Liver (tissue), 9 donors: ENCODE data around the gene SLC6A12. TPM values are rescaled to one million over a fixed set of nuclear protein-coding genes. Genes with fewer than 3 reads are reported as not detected.
A peak's percentile ranks its signal among the peaks of the same experiment; 100 is the strongest.

Source experiments
- DNase-seq: peaks from one replicate; pipeline ENCODE4 v3.0.0-alpha.2; 2017; ENCODE audit warnings: low spot score
- H3K27ac ChIP-seq, 2 donors: one replicate each; pipeline ENCODE4 v1.7.0; 2013; ENCODE audit warnings: inconsistent platforms in 2 of 2, low read length in 2 of 2, control low read depth in 1 of 2, low read depth in 1 of 2, mild to moderate bottlenecking in 1 of 2
- H3K27me3 ChIP-seq, 4 donors: one replicate each; pipeline versions ENCODE4 v1.6.1 to v1.7.0; 2013; ENCODE audit warnings: low read length in 3 of 4, inconsistent platforms in 1 of 4, mild to moderate bottlenecking in 1 of 4, moderate library complexity in 1 of 4; ENCODE audit not compliant: control insufficient read depth in 4 of 4, insufficient read depth in 4 of 4
- H3K36me3 ChIP-seq, 4 donors: one replicate each; pipeline versions ENCODE4 v1.6.1 to v1.7.0; 2013; ENCODE audit warnings: low read length in 3 of 4, mild to moderate bottlenecking in 3 of 4, low read depth in 1 of 4, moderate library complexity in 1 of 4; ENCODE audit not compliant: control insufficient read depth in 4 of 4, insufficient read depth in 3 of 4
- H3K4me1 ChIP-seq, 4 donors: one replicate each; pipeline versions ENCODE4 v1.6.1 to v1.7.0; 2013; ENCODE audit warnings: low read length in 3 of 4, mild to moderate bottlenecking in 3 of 4, moderate library complexity in 1 of 4; ENCODE audit not compliant: control insufficient read depth in 4 of 4, insufficient read depth in 4 of 4
- H3K4me3 ChIP-seq, 3 donors: one replicate each; pipeline versions ENCODE4 v1.6.1 to v1.7.0; 2013; ENCODE audit warnings: low read length in 3 of 3, control low read depth in 1 of 3, low read depth in 1 of 3, mild to moderate bottlenecking in 1 of 3
- H3K9ac ChIP-seq, 2 donors: one replicate each; pipeline ENCODE4 v1.7.0; 2013; ENCODE audit warnings: low read length in 2 of 2, mild to moderate bottlenecking in 2 of 2, moderate library complexity in 2 of 2, control low read depth in 1 of 2, low read depth in 1 of 2
- H3K9me3 ChIP-seq, 4 donors: one replicate each; pipeline versions ENCODE4 v1.6.1 to v1.7.0; 2013; ENCODE audit warnings: low read length in 3 of 4; ENCODE audit not compliant: control insufficient read depth in 4 of 4
- EGR1 ChIP-seq, 2 donors: IDR thresholded peaks; 2 replicates each; pipeline ENCODE4 v1.6.1; 2016 to 2018; ENCODE audit warnings: antibody characterized with exemption in 2 of 2, low read depth in 2 of 2
- FOXA1 ChIP-seq: IDR thresholded peaks from 2 replicates; pipeline ENCODE4 v1.6.1; 2016; ENCODE audit warnings: antibody characterized with exemption
- FOXA2 ChIP-seq: IDR thresholded peaks from 2 replicates; pipeline ENCODE4 v1.6.1; 2016; ENCODE audit warnings: antibody characterized with exemption
- GABPA ChIP-seq, 2 donors: IDR thresholded peaks in 1 of 2; conservative IDR thresholded peaks in 1 of 2; 2 replicates each; pipeline ENCODE4 v1.6.1; 2016; ENCODE audit warnings: antibody characterized with exemption in 2 of 2, mild to moderate bottlenecking in 1 of 2, moderate library complexity in 1 of 2
- HNF4A ChIP-seq, 2 donors: conservative IDR thresholded peaks; 2 replicates each; pipeline ENCODE4 v1.6.1; 2016; ENCODE audit warnings: antibody characterized with exemption in 2 of 2, mild to moderate bottlenecking in 2 of 2
- HNF4G ChIP-seq: IDR thresholded peaks from 2 replicates; pipeline ENCODE4 v1.6.1; 2016; ENCODE audit warnings: antibody characterized with exemption
- JUND ChIP-seq, 2 donors: IDR thresholded peaks; 2 replicates each; pipeline ENCODE4 v1.6.1; 2016; ENCODE audit warnings: antibody characterized with exemption in 2 of 2
- NR2F2 ChIP-seq: IDR thresholded peaks from 2 replicates; pipeline ENCODE4 v1.6.1; 2016; ENCODE audit warnings: antibody characterized with exemption
- RAD21 ChIP-seq, 2 donors: IDR thresholded peaks; 2 replicates each; pipeline ENCODE4 v1.6.1; 2016; ENCODE audit warnings: antibody characterized with exemption in 2 of 2, mild to moderate bottlenecking in 2 of 2
- RXRA ChIP-seq, 2 donors: IDR thresholded peaks; 2 replicates each; pipeline ENCODE4 v1.6.1; 2017 to 2018; ENCODE audit warnings: antibody characterized with exemption in 2 of 2, mild to moderate bottlenecking in 1 of 2
- SP1 ChIP-seq: IDR thresholded peaks from 2 replicates; pipeline ENCODE4 v1.6.1; 2018; ENCODE audit warnings: antibody characterized with exemption, mild to moderate bottlenecking
- TAF1 ChIP-seq: conservative IDR thresholded peaks from 2 replicates; pipeline ENCODE4 v1.6.1; 2016; ENCODE audit warnings: antibody characterized with exemption, mild to moderate bottlenecking
- YY1 ChIP-seq: IDR thresholded peaks from 2 replicates; pipeline ENCODE4 v1.6.1; 2016; ENCODE audit warnings: antibody characterized with exemption, mild to moderate bottlenecking
- WGBS: extraction: QIAGEN DNeasy Blood & Tissue Kit; methylation state at CpG from one replicate; pipeline ENCODE4 v1.1.7; 2013; 5-methylcytosine and 5-hydroxymethylcytosine counted together
- polyA plus RNA-seq, 2 donors: library from polyadenylated mRNA; stranded (reverse) in 1 of 2; unstranded in 1 of 2; fragments of 200-250 nt in 1 of 2; fragments of >200 nt in 1 of 2; fragmentation: Nextera tagmentation in 1 of 2; extraction: Ambion mirVana in 1 of 2; gene quantifications; one replicate each; pipeline versions ENCODE4 v1.2.1 to v1.2.3, GENCODE V29; 2013 to 2015
- total RNA-seq, 2 donors: library from RNA; depleted of rRNA; stranded (reverse); fragments of >200 nt; gene quantifications; one replicate each; pipeline ENCODE4 v1.2.3, GENCODE V29; 2014
- TF ChIP-seq, protein P1 (sequence below): IDR thresholded peaks from 2 replicates; pipeline ENCODE4 v1.6.1; 2016; ENCODE audit warnings: antibody characterized with exemption
- TF ChIP-seq, protein P2 (sequence below): IDR thresholded peaks from 2 replicates; pipeline ENCODE4 v1.6.1; 2016; ENCODE audit warnings: antibody characterized with exemption, mild to moderate bottlenecking
- TF ChIP-seq, protein P3 (sequence below): IDR thresholded peaks from 2 replicates; pipeline ENCODE4 v1.6.1; 2016; ENCODE audit warnings: antibody characterized with exemption
- TF ChIP-seq, protein P4 (sequence below): IDR thresholded peaks from 2 replicates; pipeline ENCODE4 v1.6.1; 2016; ENCODE audit warnings: antibody characterized with exemption
- TF ChIP-seq, protein P5 (sequence below): fragments of 150-350 bp; IDR thresholded peaks from 2 replicates; pipeline ENCODE4 v1.5.1; 2017; ENCODE audit warnings: improper control_type of control experiment, low read depth, low read length; ENCODE audit not compliant: missing input control
- donor health status: healthy.
- donor health status: healthy.
- donor health status: healthy.
- donor health status: healthy.
- donor health status: healthy.

The SLC6A12 gene
- total and polyA plus RNA-seq, 4 donors: 18.2 to 30.3 (median 23.2) TPM

DNA sequence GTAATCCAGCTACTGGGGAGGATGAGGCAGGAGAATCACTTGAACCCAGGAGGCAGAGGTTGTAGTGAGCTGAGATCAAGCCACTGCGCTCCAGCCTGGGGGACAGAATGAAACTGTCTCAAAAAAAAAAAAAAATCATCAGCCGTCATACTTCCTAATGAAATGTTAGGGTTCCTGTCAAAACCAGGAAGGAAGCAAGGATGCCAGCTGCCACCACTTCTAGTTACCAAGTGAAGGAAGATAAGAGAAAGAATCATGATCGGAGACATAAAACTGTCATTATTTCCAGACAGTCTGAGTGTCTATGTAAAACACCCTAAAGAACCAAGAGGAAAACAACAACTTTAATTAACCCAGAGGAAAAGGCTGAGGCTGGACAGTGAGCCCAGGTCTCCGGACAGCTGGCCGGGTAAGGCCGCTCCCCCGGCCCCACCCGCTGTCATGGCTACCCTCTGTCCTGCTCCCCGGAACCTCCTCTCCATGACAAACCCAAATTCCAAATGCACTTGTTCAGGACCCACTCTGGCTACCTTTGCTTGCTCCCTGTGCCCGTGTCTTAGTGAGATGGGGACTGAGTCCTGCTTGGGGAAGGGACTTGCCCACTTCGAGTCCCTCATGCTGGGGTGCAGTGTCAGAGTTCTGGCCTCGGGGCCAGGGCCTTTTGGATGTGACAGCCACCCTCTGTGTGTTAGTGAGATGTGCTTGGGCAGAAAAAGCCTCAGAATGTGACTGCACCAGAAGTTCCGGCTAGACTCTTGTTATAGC is 29.0 kb downstream of the SLC6A12 start:
- WGBS: 79% methylated on average over 13 of the region's 13 CpGs
- Histone ChIP-seq H3K4me3 (no peak overlapping the region), H3K9ac (no peak overlapping the region), H3K4me1 (peaks cover 3 to 23% (median 14%) of the 10 kb centered on the region in 4 donors), H3K36me3 (no peaks in the 10 kb centered on the region), H3K27me3 (no peaks in the 10 kb centered on the region), H3K9me3 (no peaks in the 10 kb centered on the region), H3K27ac (no peak overlapping the region)
- DNase-seq: no peak
- TF ChIP-seq, protein P1, sequence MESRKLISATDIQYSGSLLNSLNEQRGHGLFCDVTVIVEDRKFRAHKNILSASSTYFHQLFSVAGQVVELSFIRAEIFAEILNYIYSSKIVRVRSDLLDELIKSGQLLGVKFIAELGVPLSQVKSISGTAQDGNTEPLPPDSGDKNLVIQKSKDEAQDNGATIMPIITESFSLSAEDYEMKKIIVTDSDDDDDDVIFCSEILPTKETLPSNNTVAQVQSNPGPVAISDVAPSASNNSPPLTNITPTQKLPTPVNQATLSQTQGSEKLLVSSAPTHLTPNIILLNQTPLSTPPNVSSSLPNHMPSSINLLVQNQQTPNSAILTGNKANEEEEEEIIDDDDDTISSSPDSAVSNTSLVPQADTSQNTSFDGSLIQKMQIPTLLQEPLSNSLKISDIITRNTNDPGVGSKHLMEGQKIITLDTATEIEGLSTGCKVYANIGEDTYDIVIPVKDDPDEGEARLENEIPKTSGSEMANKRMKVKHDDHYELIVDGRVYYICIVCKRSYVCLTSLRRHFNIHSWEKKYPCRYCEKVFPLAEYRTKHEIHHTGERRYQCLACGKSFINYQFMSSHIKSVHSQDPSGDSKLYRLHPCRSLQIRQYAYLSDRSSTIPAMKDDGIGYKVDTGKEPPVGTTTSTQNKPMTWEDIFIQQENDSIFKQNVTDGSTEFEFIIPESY: no peak
- TF ChIP-seq, protein P2, sequence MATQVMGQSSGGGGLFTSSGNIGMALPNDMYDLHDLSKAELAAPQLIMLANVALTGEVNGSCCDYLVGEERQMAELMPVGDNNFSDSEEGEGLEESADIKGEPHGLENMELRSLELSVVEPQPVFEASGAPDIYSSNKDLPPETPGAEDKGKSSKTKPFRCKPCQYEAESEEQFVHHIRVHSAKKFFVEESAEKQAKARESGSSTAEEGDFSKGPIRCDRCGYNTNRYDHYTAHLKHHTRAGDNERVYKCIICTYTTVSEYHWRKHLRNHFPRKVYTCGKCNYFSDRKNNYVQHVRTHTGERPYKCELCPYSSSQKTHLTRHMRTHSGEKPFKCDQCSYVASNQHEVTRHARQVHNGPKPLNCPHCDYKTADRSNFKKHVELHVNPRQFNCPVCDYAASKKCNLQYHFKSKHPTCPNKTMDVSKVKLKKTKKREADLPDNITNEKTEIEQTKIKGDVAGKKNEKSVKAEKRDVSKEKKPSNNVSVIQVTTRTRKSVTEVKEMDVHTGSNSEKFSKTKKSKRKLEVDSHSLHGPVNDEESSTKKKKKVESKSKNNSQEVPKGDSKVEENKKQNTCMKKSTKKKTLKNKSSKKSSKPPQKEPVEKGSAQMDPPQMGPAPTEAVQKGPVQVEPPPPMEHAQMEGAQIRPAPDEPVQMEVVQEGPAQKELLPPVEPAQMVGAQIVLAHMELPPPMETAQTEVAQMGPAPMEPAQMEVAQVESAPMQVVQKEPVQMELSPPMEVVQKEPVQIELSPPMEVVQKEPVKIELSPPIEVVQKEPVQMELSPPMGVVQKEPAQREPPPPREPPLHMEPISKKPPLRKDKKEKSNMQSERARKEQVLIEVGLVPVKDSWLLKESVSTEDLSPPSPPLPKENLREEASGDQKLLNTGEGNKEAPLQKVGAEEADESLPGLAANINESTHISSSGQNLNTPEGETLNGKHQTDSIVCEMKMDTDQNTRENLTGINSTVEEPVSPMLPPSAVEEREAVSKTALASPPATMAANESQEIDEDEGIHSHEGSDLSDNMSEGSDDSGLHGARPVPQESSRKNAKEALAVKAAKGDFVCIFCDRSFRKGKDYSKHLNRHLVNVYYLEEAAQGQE: no peak
- TF ChIP-seq GABPA (IDR thresholded peaks at IDR 0.05 in 1 of 2, conservative IDR thresholded peaks at IDR 0.05 in 1 of 2) (no peak), FOXA2 (no peak), FOXA1 (no peak), EGR1 (IDR thresholded peaks at IDR 0.05; ENCODE audit: low read depth in 2 of 2) (no peak), RAD21 (IDR thresholded peaks at IDR 0.05) (no peak), NR2F2 (no peak)
- TF ChIP-seq, protein P3, sequence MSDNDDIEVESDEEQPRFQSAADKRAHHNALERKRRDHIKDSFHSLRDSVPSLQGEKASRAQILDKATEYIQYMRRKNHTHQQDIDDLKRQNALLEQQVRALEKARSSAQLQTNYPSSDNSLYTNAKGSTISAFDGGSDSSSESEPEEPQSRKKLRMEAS: no peak
- TF ChIP-seq, protein P4, sequence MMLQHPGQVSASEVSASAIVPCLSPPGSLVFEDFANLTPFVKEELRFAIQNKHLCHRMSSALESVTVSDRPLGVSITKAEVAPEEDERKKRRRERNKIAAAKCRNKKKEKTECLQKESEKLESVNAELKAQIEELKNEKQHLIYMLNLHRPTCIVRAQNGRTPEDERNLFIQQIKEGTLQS: no peak
- TF ChIP-seq, protein P5, sequence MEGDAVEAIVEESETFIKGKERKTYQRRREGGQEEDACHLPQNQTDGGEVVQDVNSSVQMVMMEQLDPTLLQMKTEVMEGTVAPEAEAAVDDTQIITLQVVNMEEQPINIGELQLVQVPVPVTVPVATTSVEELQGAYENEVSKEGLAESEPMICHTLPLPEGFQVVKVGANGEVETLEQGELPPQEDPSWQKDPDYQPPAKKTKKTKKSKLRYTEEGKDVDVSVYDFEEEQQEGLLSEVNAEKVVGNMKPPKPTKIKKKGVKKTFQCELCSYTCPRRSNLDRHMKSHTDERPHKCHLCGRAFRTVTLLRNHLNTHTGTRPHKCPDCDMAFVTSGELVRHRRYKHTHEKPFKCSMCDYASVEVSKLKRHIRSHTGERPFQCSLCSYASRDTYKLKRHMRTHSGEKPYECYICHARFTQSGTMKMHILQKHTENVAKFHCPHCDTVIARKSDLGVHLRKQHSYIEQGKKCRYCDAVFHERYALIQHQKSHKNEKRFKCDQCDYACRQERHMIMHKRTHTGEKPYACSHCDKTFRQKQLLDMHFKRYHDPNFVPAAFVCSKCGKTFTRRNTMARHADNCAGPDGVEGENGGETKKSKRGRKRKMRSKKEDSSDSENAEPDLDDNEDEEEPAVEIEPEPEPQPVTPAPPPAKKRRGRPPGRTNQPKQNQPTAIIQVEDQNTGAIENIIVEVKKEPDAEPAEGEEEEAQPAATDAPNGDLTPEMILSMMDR: no peak

DNA sequence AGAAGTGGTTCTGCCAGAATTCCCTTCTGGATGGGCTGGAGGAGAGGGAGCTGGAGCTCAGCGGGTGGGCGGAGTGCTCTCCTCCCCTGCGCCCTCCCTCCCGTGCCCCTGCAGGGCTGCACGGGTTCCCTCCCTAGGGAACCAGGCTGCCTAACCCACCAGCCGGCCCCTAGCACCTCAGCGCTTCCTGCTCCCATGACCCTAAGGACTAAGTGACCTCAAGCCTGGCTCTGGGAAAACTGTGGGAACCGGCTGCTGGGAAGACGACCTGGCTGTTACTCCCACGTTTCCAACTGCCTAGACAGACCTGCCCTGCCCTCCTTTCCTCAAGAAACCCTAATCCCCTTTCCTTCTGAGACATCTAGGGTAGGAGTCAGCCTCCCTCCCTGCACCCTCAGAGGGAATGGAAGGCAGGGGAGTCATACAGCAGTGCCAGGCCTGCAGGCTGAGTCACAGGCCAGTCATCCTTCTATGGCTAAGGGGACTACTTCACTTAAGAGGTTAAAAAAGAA is 31.5 kb downstream of the SLC6A12 start:
- 76% methylated on average over 10 of the region's 10 CpGs for WGBS
- no peak for TF ChIP-seq JUND (IDR thresholded peaks at IDR 0.05)
- no peak for TF ChIP-seq HNF4G
- TF ChIP-seq NR2F2: peak; percentile 90
- TF ChIP-seq, protein P4: no peak
- TF ChIP-seq FOXA2: no peak
- TF ChIP-seq HNF4A (conservative IDR thresholded peaks at IDR 0.05): no peak
- TF ChIP-seq, protein P2: peak; percentile 18
- TF ChIP-seq, protein P3: no peak
- TF ChIP-seq RXRA (IDR thresholded peaks at IDR 0.05): no peak
- TF ChIP-seq YY1: no peak
- no peak for TF ChIP-seq SP1
- TF ChIP-seq TAF1: no peak
- TF ChIP-seq FOXA1: no peak
- Histone ChIP-seq H3K9me3 (no peaks in the 10 kb centered on the region), H3K4me3 (no peak overlapping the region), H3K27ac (no peak overlapping the region), H3K4me1 (peaks cover 0 to 11% (median under 1%) of the 10 kb centered on the region in 4 donors), H3K27me3 (no peaks in the 10 kb centered on the region), H3K9ac (no peak overlapping the region), H3K36me3 (no peaks in the 10 kb centered on the region)
- no peak for DNase-seq
